Myocyte (in vitro differentiated cells): ENCODE data around the gene KCNK4. TPM values are rescaled to one million over a fixed set of nuclear protein-coding genes. Genes with fewer than 3 reads are reported as not detected.
"Not testable (repeated sequence)": the region's sequence is repeated elsewhere in the genome, so short reads cannot be mapped to it uniquely, and the experiment has no call there.

Experiments used
- DNase-seq: peaks from one replicate; pipeline ENCODE4 v3.0.0-alpha.2; 2012; ENCODE audit warnings: low read depth
- total RNA-seq: library from RNA; depleted of rRNA; stranded (reverse); fragments of >200 nt; gene quantifications from 2 replicates; pipeline ENCODE4 v1.2.3, GENCODE V29; 2014

KCNK4 gene
- total RNA-seq, 1 donor from 2014 or later, result not detected

DNA sequence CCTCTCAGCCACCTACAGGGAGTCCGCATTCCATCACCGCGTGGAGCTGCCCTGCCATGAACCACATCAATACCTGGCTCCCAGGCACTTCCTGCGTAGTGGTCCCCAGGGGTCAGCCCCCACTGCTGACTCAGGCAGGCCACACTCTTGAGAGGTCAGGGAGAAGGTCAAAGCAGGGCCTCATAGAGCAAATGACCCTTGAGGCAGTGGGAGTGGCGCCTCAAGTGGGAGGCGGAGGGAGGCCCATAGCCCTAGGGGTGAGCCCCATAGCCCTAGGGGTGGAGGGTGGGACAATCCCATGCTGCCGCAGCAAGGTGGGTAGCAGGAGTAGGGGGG, 31.8 kb downstream of the KCNK4 start:
- DNase-seq, result no peak

DNA sequence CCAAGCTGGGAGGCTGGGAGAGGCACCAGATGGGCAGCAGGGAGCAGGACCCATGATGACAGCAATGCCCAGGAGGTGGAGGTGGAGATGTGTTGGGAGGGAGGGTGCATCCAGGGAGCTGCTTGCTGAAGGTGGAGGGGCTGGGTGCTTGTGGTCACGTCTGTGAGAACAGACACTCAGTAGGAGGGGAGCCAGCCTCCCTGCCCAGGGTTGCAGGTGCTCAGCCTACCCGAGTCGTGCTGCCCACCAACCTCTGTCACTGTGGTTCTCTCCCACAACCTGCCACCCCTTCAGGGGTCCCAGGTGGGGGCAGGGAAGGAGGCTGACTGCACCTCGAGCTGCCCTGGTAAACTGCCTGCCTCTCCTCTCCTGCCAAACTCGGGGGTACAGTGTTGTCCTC, 32.3 kb downstream of the KCNK4 start:
- no peak for DNase-seq

DNA sequence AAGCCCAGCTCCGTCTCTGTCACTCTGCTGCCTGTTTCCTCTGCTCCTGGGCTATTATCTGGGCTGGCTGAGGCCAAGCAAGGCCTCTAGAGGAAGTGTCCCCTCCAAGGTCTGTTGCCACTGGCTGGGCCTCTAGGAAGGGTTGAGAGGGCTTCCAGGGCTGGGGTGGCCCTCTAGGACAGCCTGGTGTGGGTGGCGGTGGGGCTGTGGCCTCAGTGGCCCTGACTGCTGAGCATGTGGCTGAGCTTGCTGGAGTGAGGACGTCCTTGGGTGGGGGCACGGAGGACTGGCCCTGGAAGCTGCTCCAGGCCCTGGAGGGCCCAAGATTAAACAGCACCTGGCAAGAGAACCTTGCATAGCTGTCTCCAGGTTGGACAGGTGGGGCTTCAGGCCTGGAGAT, 32.9 kb downstream of the KCNK4 start:
- DNase-seq, result not testable (repeated sequence)

- DNase-seq, result no peak
Observed at GRCh38 chr11:64324692-64325469, 33.8 kb downstream of the KCNK4 start.

GRCh38 chr11:64327375-64327774, 36.3 kb downstream of the KCNK4 start:
- no peak for DNase-seq

- no peak for DNase-seq
Observed at GRCh38 chr11:64327993-64328392, 36.9 kb downstream of the KCNK4 start.

- DNase-seq, result no peak
Observed at GRCh38 chr11:64330888-64331287, 39.8 kb downstream of the KCNK4 start.

- DNase-seq, result peak; percentile 90
Observed at GRCh38 chr11:64331569-64332371, 40.7 kb downstream of the KCNK4 start.

DNA sequence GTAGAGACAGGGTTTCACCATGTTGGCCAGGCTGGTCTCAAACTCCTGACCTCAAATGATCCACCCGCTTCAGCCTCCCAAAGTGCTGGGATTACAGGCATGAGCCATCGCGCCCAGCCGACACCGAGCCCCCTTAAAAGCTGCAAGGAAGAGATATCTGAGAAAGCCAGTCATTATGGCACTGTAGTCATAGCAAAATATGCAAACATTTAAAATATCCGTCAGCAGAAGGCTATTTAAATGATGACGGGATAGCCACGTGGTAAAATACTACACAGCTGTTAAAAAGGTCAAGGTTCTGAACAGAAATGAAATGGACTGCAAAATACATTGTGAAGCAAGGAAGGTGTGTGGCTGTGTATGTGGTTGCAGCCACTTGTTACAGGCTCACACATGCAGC, 42.5 kb downstream of the KCNK4 start:
- DNase-seq, result no peak

DNA sequence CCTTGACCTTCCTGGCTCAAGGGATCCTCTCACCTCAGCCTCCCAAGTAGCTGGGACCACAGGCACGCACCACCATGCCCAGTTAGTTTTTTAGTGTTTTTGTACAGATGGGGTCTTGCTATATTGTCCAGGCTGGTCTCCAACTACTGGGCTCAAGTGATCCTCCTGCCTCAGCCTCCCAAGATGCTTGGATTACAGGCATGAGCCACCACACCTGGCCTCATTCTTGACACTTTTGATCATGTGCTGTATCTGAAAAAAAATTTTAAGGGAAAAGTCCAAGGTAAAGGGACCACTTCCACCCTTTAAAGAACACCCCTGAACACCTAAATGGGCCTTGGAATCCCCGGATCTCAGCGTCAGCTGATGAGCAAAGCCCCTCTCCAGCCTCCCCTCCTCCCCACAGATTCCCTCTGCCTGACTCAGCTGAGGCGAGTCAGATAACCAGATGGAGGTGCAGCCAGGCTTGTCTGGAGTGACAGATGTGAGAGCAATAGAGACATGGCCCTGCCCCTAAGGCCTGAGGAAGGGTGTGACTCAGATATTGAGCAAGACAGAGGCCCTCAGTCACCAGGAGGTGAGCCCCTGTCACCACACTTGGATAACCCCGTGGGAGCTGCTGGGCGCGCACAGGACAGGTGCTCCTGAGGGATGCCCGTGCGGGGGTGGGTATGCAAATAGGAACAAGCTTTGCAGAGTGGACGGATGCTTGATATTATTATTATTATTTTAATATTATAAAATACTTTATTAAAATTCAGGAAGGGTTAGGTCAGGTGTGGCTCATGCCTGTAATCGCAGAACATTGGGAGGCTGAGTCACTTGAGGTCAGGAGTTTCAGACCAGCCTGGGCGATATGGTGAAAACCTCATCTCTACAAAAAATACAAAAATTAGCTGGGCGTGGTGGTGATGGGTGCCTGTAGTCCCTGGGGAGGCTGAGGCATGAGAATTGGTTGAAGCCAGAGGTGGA, 43.9 kb downstream of the KCNK4 start:
- peak; percentile 95 for DNase-seq

- DNase-seq, result no peak
Observed at GRCh38 chr11:64337538-64338249, 46.6 kb downstream of the KCNK4 start.

DNA sequence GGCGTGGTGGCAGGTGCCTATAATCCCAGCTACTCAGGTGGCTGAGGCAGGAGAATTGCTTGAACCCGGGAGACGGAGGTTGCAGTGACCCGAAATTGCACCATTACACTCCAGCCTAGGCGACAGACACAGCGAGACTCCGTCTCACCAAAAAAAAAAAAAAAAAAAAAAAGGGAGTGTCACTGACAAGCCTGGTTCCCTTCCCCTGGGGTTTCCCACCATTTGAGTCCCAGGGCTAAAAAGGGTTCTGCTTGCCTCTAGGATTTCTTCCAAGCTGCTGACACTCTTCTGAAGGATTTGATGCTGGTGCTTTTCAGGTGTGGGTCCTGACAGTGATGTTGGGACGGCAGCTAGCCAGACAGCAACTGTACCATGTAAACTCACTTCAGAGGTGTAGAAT, 47.6 kb downstream of the KCNK4 start:
- DNase-seq, result no peak

GRCh38 chr11:64339286-64339685, 48.2 kb downstream of the KCNK4 start:
- DNase-seq, result no peak

- no peak for DNase-seq
Observed at GRCh38 chr11:64339754-64340408, 48.8 kb downstream of the KCNK4 start, which contains the start of gene CCDC88B. TSS of gene CCDC88B (plus strand) at chr11:64340204. CDS start at chr11:64340267, 63 bp downstream.

- DNase-seq, result no peak
Observed at GRCh38 chr11:64340671-64341335, 49.7 kb downstream of the KCNK4 start.

DNA sequence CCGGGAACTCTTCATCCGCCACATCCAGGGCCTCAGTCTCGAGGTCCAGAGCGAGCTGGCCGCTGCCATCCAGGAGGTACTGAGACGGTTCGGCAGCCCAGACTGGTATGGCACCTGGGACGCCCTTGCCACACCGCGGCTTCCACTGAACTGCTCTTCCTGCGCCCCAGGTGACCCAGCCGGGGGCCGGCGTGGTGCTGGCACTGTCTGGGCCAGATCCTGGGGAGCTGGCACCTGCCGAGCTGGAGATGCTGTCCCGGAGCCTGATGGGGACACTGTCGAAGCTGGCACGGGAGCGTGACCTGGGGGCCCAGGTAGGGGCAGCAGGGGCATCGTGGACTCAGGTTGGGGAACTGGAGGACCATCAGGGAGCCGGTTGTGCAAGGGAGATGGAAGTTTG, 50.3 kb downstream of the KCNK4 start:
- no peak for DNase-seq

DNA sequence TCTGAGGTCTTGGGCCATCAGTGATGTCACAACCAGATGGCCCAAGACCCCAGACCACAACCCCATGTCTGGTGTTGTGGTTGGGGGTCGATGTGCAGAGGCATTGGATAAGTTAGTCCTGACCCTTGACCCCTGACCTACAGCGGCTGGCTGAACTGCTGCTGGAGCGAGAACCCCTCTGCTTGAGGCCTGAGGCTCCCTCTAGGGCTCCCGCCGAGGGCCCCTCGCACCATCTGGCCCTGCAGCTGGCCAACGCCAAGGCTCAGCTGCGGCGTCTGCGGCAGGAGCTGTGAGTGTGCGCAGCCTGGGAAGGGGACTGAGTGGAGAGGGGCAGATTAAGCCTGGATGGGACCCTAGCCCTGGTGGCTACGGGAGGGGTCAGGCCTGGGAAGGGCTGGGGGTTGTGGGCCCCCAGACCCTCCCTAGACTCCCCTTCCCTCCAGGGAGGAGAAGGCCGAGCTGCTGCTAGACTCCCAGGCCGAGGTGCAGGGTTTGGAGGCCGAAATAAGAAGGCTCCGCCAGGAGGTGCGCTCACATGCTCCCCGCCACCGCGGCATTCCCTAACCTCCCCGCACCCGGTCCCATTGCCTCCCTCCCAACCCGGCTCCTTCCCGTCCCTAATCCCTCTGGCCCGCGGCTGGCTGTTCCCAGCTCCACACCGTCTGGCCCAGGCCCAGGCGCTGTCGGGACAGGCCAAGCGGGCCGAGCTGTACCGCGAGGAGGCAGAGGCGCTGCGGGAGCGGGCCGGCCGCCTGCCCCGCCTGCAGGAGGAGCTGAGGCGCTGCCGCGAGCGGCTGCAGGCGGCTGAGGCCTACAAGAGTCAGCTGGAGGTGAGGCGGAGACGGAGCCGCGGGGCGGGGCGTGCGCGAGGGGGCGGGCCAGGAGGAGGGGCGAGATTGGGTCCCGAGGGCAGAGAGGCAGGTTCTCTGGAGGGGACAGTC, 51.0 kb downstream of the KCNK4 start:
- peak; percentile 78 for DNase-seq
